Activated CD8-positive, alpha-beta T cell treated with anti-CD3 and anti-CD28 coated beads for 36 hours (primary cell): ENCODE data around the gene TLE7. TPM values are rescaled to one million over a fixed set of nuclear protein-coding genes. Genes with fewer than 3 reads are reported as not detected.

ENCODE experiments used
- ATAC-seq: fragments of 200-7000 bp; cut with Tn5 transposase; one replicate; pipeline ENCODE4 v1.10.0; 2021; ENCODE audit warnings: mild to moderate bottlenecking, moderate library complexity
- CTCF ChIA-PET: fragments of 350-600 bp; sonication (Branson Sonifier 250); formaldehyde crosslinking; loops from one replicate; lab custom pipeline; 2021; ENCODE audit warnings: antibody characterized with exemption; lab: Charles Lee
- POLR2A ChIA-PET: fragments of 350-600 bp; sonication (Branson Sonifier 250); formaldehyde crosslinking; loops from one replicate; lab custom pipeline; 2021; ENCODE audit warnings: antibody characterized with exemption; lab: Charles Lee
- DNase-seq: peaks from one replicate; pipeline ENCODE4 v3.0.0-alpha.2; 2020
- H3K27ac Mint-ChIP-seq: one replicate; pipeline ENCODE4 v1.8.0; 2021; ENCODE audit warnings: mild to moderate bottlenecking, mixed read lengths
- H3K27me3 Mint-ChIP-seq: one replicate; pipeline ENCODE4 v1.8.0; 2021; ENCODE audit warnings: mixed read lengths
- H3K36me3 Mint-ChIP-seq: one replicate; pipeline ENCODE4 v1.8.0; 2021; ENCODE audit warnings: low read depth, mixed read lengths
- H3K4me1 Mint-ChIP-seq: one replicate; pipeline ENCODE4 v1.8.0; 2021; ENCODE audit warnings: low read depth, mixed read lengths
- H3K4me3 Mint-ChIP-seq: one replicate; pipeline ENCODE4 v1.8.0; 2021; ENCODE audit warnings: mild to moderate bottlenecking, moderate library complexity, mixed read lengths
- H3K9me3 Mint-ChIP-seq: one replicate; pipeline ENCODE4 v1.8.0; 2021; ENCODE audit warnings: mixed read lengths
- CTCF ChIP-seq: fragments of 200-600 bp; IDR thresholded peaks from one replicate; pipeline ENCODE4 v1.8.0; 2022; ENCODE audit warnings: antibody characterized with exemption, mild to moderate bottlenecking
- intact Hi-C: fragments of 100-400 bp; cut with micrococcal nuclease; formaldehyde crosslinking; loops from one replicate; pipeline ENCODE4 v1.10.0; 2022
- total RNA-seq, 2 experiments: library from RNA; stranded (reverse); gene quantifications; one replicate each; pipeline ENCODE4 v1.2.3, GENCODE V29; 2021

Gene TLE7
- total RNA-seq, 2 experiments from 2014 or later, result not detected

GRCh38 chr16:71426069-71426879 is 15.6 kb downstream of the TLE7 start:
- peak overlapping the region; percentile 61 for H3K4me3 Mint-ChIP-seq
- H3K36me3 Mint-ChIP-seq, result no peaks in the 10 kb centered on the region
- ATAC-seq, result peak; percentile 88
- no peak for TF ChIP-seq CTCF
- intact Hi-C loops, result no loop called here
- CTCF ChIA-PET, result interaction anchor here (1.6 to 2.6 kb wide), 3 partner anchors 13 to 73 kb away, joined by 5 to 17 read pairs (median 11); no protein-coding TSS in a partner anchor
- DNase-seq, result peak; percentile 83
- H3K4me1 Mint-ChIP-seq, result peaks cover 8% of the 10 kb centered on the region
- H3K27ac Mint-ChIP-seq, result peak overlapping the region; percentile 71
- H3K9me3 Mint-ChIP-seq, result peaks cover 2% of the 10 kb centered on the region
- peaks cover 27% of the 10 kb centered on the region for H3K27me3 Mint-ChIP-seq
- POLR2A ChIA-PET, result interaction anchor here (0.7 to 1.2 kb wide), 5 partner anchors 8 to 139 kb away, joined by 3 to 4 read pairs (median 3); partner anchors contain the start of gene ZNF23

GRCh38 chr16:71425746-71426068 is 16.1 kb downstream of the TLE7 start:
- Mint-ChIP-seq H3K4me3 (peak overlapping the region; percentile 61), H3K4me1 (peaks cover 8% of the 10 kb centered on the region), H3K36me3 (no peaks in the 10 kb centered on the region), H3K27me3 (peaks cover 26% of the 10 kb centered on the region), H3K27ac (no peak overlapping the region), H3K9me3 (peaks cover 2% of the 10 kb centered on the region)
- no peak for ATAC-seq
- no peak for TF ChIP-seq CTCF
- DNase-seq, result no peak
- CTCF ChIA-PET, result interaction anchor here (1.6 to 2.6 kb wide), 3 partner anchors 13 to 74 kb away, joined by 5 to 17 read pairs (median 11); no protein-coding TSS in a partner anchor
- intact Hi-C loops, result no loop called here
- POLR2A ChIA-PET, result interaction anchor here (0.7 to 1.2 kb wide), 6 partner anchors 8 to 139 kb away, joined by 3 to 4 read pairs (median 3); partner anchors contain the start of gene ZNF23

GRCh38 chr16:71424626-71425025 is 17.2 kb downstream of the TLE7 start:
- no peak for DNase-seq
- POLR2A ChIA-PET, result interaction anchor here (0.9 kb wide), 1 partner anchor 14 kb away, joined by 4 read pairs; no protein-coding TSS in a partner anchor
- no peak overlapping the region for H3K4me3 Mint-ChIP-seq
- CTCF ChIA-PET, result interaction anchor here (1.7 to 3.6 kb wide), 2 partner anchors 12 to 74 kb away, joined by 4 to 27 read pairs; no protein-coding TSS in a partner anchor
- peaks cover 2% of the 10 kb centered on the region for H3K9me3 Mint-ChIP-seq
- H3K27me3 Mint-ChIP-seq, result peaks cover 22% of the 10 kb centered on the region
- TF ChIP-seq CTCF, result no peak
- intact Hi-C loops, result no loop called here
- H3K36me3 Mint-ChIP-seq, result no peaks in the 10 kb centered on the region
- no peak for ATAC-seq
- H3K4me1 Mint-ChIP-seq, result peaks cover 8% of the 10 kb centered on the region
- H3K27ac Mint-ChIP-seq, result no peak overlapping the region

GRCh38 chr16:71423865-71424264 is 18.0 kb downstream of the TLE7 start:
- ATAC-seq (no peak), DNase-seq (no peak)
- H3K27me3 Mint-ChIP-seq, result peaks cover 22% of the 10 kb centered on the region
- intact Hi-C loops, result no loop called here
- no peak overlapping the region for H3K27ac Mint-ChIP-seq
- ChIA-PET CTCF (interaction anchor here (1.7 to 3.6 kb wide), 2 partner anchors 11 to 75 kb away, joined by 4 to 27 read pairs; no protein-coding TSS in a partner anchor), POLR2A (no interaction called here)
- H3K4me3 Mint-ChIP-seq, result no peak overlapping the region
- H3K4me1 Mint-ChIP-seq, result peaks cover 8% of the 10 kb centered on the region
- TF ChIP-seq CTCF, result no peak
- H3K9me3 Mint-ChIP-seq, result peaks cover 2% of the 10 kb centered on the region
- no peaks in the 10 kb centered on the region for H3K36me3 Mint-ChIP-seq

- peaks cover 8% of the 10 kb centered on the region for H3K4me1 Mint-ChIP-seq
- H3K4me3 Mint-ChIP-seq, result no peak overlapping the region
- H3K9me3 Mint-ChIP-seq, result peaks cover 1% of the 10 kb centered on the region
- intact Hi-C loops, result no loop called here
- peaks cover 22% of the 10 kb centered on the region for H3K27me3 Mint-ChIP-seq
- ChIA-PET CTCF (interaction anchor here (1.0 to 3.6 kb wide), 2 partner anchors 10 kb away, joined by 4 to 27 read pairs; no protein-coding TSS in a partner anchor), POLR2A (no interaction called here)
- H3K36me3 Mint-ChIP-seq, result no peaks in the 10 kb centered on the region
- DNase-seq (no peak), ATAC-seq (no peak)
- no peak for TF ChIP-seq CTCF
- H3K27ac Mint-ChIP-seq, result no peak overlapping the region
These were observed 18.8 kb downstream of the TLE7 start for GRCh38 chr16:71423016-71423415.
